ENCODE data around the gene ADCY9. TPM values are rescaled to one million over a fixed set of nuclear protein-coding genes. Genes with fewer than 3 reads are reported as not detected.

Gene ADCY9
- total RNA-seq, 1 experiment from 2014 or later = 4.7 TPM

- Histone ChIP-seq H2BK5ac (ENCODE audit: insufficient read length, low read length) (no peak overlapping the region), H3K23me2 (ENCODE audit: insufficient read length, low read depth, low read length, poor library complexity, severe bottlenecking) (peaks cover 2% of the 10 kb centered on the region), H3K23ac (ENCODE audit: insufficient read length, low read depth, low read length) (no peak overlapping the region), H2AFZ (ENCODE audit: low read length) (no peak overlapping the region), H4K20me1 (ENCODE audit: control insufficient read depth, insufficient read depth, insufficient read length) (no peaks in the 10 kb centered on the region), H3T11ph (ENCODE audit: low read length) (no peak overlapping the region), H3K27ac (ENCODE audit: insufficient read length, low read depth, low read length) (no peak overlapping the region), H3K4ac (ENCODE audit: low read depth, low read length) (no peak overlapping the region), H3K79me1 (ENCODE audit: insufficient read depth, low read depth, low read length, poor library complexity, severe bottlenecking) (no peaks in the 10 kb centered on the region), H2BK120ac (ENCODE audit: low read depth, low read length, poor library complexity, severe bottlenecking) (no peak overlapping the region), H3K56ac (ENCODE audit: insufficient read length, low read depth, low read length) (no peak overlapping the region), H4K5ac (ENCODE audit: insufficient read length, low read depth, low read length) (no peak overlapping the region), H3K9ac (ENCODE audit: extremely low read depth, insufficient read length, low read length) (no peak overlapping the region), H2BK20ac (ENCODE audit: low read depth, low read length, poor library complexity, severe bottlenecking) (no peak overlapping the region), H3K27me3 (ENCODE audit: insufficient read depth, low read length) (no peaks in the 10 kb centered on the region), H3K18ac (ENCODE audit: insufficient read length, low read depth, low read length) (no peak overlapping the region), H4K8ac (replicated peaks; ENCODE audit: insufficient read length, low read depth, low read length) (no peak overlapping the region), H3K14ac (ENCODE audit: insufficient read depth, low read length) (no peak overlapping the region), H4K91ac (ENCODE audit: insufficient read length, low read depth, low read length) (no peak overlapping the region), H3K9me3 (ENCODE audit: control insufficient read depth, low read depth, low read length) (no peaks in the 10 kb centered on the region), H3K4me2 (ENCODE audit: insufficient read depth, insufficient read length, low read length) (no peak overlapping the region), H2BK12ac (ENCODE audit: insufficient read length, low read depth, low read length) (no peak overlapping the region), H3K79me2 (ENCODE audit: insufficient read depth, low read length) (no peaks in the 10 kb centered on the region), H3K4me1 (ENCODE audit: insufficient read depth, low read length) (peaks cover 4% of the 10 kb centered on the region; the same call in 1 of the 2 replicates), H2AK5ac (ENCODE audit: insufficient read length, low read length) (no peak overlapping the region), H2BK15ac (ENCODE audit: low read depth, low read length) (no peak overlapping the region)
- Mint-ChIP-seq H3K27me3 (ENCODE audit: low read depth) (peaks cover 12% of the 10 kb centered on the region; the same call in 1 of the 2 replicates), H3K4me1 (peaks cover 23 to 33% of the 10 kb centered on the region in 2 experiments), H3K27ac (no peak overlapping the region; a peak in 1 of 7 replicates), H3K9me3 (peaks cover 13 to 16% of the 10 kb centered on the region in 2 experiments), H3K4me3 (no peak overlapping the region), H3K36me3 (ENCODE audit: insufficient read depth in 1 of 3, low read depth in 3 of 3) (peaks cover 3 to 5% (median 5%) of the 10 kb centered on the region in 3 experiments; a peak in 6 of 7 replicates)
- TF ChIP-seq CTCF (conservative IDR thresholded peaks at IDR 0.05) = no peak
- no peak for DNase-seq
- WGBS (ENCODE audit: extremely low coverage, insufficient read length, low lambda C conversion rate) = no CpG with 5 or more reads among the region's 7 CpGs
These were observed 89.4 kb downstream of the ADCY9 start for GRCh38 chr16:4026854-4027253.

All from H9 (cell line).